AG04450 (cell line): ENCODE measurements around the gene PCYOX1L. TPM values are rescaled to one million over a fixed set of nuclear protein-coding genes. Genes with fewer than 3 reads are reported as not detected.
A peak's percentile ranks its signal among the peaks of the same experiment; 100 is the strongest.

ENCODE experiments used
- CTCF ChIA-PET: fragments of 300-600, 350-600 bp; formaldehyde crosslinking; extraction: SDS; loops from one replicate; lab custom pipeline; 2022; ENCODE audit warnings: antibody characterized with exemption, inconsistent platforms; lab: Charles Lee
- POLR2A ChIA-PET: fragments of 350-600 bp; formaldehyde crosslinking; extraction: SDS; loops from one replicate; lab custom pipeline; 2021; ENCODE audit warnings: antibody characterized with exemption, inconsistent platforms; lab: Yijun Ruan, JAX
- DNase-seq: peaks from one replicate; pipeline ENCODE4 v3.0.0-alpha.2; 2011; ENCODE audit warnings: low read depth, low spot score
- H3K27ac ChIP-seq: one replicate; pipeline ENCODE4 v1.5.1; 2012; ENCODE audit warnings: low read depth, low read length, control low read depth
- H3K27me3 ChIP-seq: one replicate; pipeline ENCODE4 v1.6.0; 2012; ENCODE audit warnings: low read length; ENCODE audit not compliant: control insufficient read depth, insufficient read depth
- H3K4me3 ChIP-seq: 2 replicates; pipeline ENCODE4 v1.5.1; 2011; ENCODE audit warnings: mild to moderate bottlenecking, low read depth, low read length, control low read depth
- H3K9me3 ChIP-seq: 2 replicates; pipeline ENCODE4 v1.5.1; 2012; ENCODE audit warnings: low read length; ENCODE audit not compliant: control insufficient read depth, insufficient read depth
- polyA plus RNA-seq: library from polyadenylated mRNA; depleted of rRNA; stranded (reverse); fragments of >200 nt; gene quantifications from 2 replicates; pipeline ENCODE4 v1.2.3, GENCODE V29; 2011
- TF ChIP-seq, protein P1 (sequence below): IDR thresholded peaks from 2 replicates; pipeline ENCODE4 v1.5.1; 2011; ENCODE audit warnings: low read depth, low read length, control low read depth, inconsistent platforms

The PCYOX1L gene
- polyA plus RNA-seq, 1 experiment, result 11.0 TPM

DNA sequence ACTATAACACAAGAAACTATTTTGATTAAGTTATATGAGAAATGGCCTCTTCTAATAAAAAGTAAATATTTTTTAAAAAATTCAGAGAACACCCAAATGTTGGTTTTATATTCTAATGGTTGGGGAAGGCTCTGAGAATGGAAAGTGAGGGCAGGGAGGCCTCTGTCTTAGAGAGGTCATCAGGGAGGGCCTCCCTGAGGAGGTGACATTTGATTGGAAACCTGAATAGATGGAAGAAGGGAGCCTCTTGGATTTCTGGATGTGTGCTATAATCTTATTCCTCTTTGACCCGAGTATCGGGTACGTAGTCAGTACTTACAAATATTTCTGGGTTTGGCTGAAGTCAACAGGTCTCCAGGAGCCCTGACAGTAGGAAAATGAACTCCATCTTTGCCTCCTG is 38.7 kb upstream of the PCYOX1L start:
- ChIA-PET POLR2A (interaction anchor here (1.3 kb wide), 1 partner anchor 26 kb away, joined by 3 read pairs; the partner anchor contains the start of gene GRPEL2), CTCF (interaction anchor here (1.1 to 8.6 kb wide), 5 partner anchors 11 to 300 kb away, joined by 3 to 90 read pairs (median 4); no protein-coding TSS in a partner anchor)
- no peaks in the 10 kb centered on the region for H3K9me3 ChIP-seq
- no peaks in the 10 kb centered on the region for H3K27me3 ChIP-seq
- TF ChIP-seq, protein P1, sequence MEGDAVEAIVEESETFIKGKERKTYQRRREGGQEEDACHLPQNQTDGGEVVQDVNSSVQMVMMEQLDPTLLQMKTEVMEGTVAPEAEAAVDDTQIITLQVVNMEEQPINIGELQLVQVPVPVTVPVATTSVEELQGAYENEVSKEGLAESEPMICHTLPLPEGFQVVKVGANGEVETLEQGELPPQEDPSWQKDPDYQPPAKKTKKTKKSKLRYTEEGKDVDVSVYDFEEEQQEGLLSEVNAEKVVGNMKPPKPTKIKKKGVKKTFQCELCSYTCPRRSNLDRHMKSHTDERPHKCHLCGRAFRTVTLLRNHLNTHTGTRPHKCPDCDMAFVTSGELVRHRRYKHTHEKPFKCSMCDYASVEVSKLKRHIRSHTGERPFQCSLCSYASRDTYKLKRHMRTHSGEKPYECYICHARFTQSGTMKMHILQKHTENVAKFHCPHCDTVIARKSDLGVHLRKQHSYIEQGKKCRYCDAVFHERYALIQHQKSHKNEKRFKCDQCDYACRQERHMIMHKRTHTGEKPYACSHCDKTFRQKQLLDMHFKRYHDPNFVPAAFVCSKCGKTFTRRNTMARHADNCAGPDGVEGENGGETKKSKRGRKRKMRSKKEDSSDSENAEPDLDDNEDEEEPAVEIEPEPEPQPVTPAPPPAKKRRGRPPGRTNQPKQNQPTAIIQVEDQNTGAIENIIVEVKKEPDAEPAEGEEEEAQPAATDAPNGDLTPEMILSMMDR, result no peak
- H3K27ac ChIP-seq, result no peak overlapping the region
- DNase-seq, result no peak
- no peak overlapping the region for H3K4me3 ChIP-seq

DNA sequence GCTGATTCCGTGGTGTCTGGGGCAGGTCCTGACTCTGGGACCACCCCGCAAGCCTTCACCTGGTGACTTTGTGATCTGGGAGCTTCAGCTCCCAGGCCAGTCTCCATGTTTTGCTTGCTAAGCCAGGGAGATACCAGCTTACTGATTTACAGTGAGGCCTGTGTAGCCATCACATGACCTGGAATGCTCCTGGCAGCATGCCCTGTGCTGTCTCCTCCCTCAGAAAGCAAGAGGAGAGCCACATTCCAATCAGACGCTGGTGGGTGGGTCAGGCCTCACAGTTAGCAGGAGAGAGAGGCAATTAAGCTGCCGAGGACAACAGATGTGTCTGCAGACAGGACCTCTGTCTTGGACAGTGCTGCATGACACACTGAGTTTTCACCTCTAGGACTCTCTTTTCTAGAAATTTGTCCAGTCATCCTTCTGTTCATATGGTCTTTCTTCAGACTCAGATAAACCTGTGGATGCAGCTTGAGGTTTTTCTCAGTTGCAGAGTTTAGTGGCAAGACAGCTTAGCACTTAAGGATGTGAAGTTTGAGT is 37.0 kb upstream of the PCYOX1L start:
- TF ChIP-seq, protein P1, result no peak
- POLR2A ChIA-PET, result interaction anchor here (0.9 to 1.7 kb wide), 3 partner anchors 24 to 100 kb away, joined by 3 to 5 read pairs (median 4); partner anchors contain the start of gene GRPEL2
- Histone ChIP-seq H3K4me3 (no peak overlapping the region), H3K9me3 (no peaks in the 10 kb centered on the region), H3K27ac (peak overlapping the region; percentile 88), H3K27me3 (no peaks in the 10 kb centered on the region)
- DNase-seq, result peak; percentile 90
- CTCF ChIA-PET, result interaction anchor here (0.6 to 8.6 kb wide), 7 partner anchors 12 to 244 kb away, joined by 3 to 90 read pairs (median 3); no protein-coding TSS in a partner anchor

DNA sequence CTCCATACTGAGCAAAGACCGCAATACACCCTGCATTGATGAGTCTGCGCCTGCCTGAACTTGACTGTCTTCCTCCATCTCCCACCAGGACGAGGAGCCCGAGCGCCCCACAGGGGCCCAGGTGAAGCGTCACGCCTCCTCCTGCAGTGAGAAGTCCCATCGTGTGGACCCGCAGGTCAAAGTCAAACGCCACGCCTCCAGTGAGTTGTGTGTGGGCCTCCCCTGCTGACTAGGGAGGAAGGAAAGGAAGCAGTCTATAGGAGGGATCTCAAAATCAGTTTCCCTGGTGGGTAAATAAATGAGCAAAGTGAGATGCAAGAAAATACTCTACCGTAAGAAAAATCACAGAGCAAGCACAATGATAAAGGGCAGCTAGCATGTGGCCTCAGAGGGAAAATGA is 35.3 kb upstream of the PCYOX1L start:
- TF ChIP-seq, protein P1, result no peak
- no peak for DNase-seq
- no peaks in the 10 kb centered on the region for H3K27me3 ChIP-seq
- H3K9me3 ChIP-seq, result no peaks in the 10 kb centered on the region
- H3K4me3 ChIP-seq, result no peak overlapping the region
- POLR2A ChIA-PET, result no interaction called here
- CTCF ChIA-PET, result interaction anchor here (0.9 to 1.4 kb wide), 3 partner anchors 8 to 296 kb away, joined by 3 to 7 read pairs (median 3); no protein-coding TSS in a partner anchor
- no peak overlapping the region for H3K27ac ChIP-seq

DNA sequence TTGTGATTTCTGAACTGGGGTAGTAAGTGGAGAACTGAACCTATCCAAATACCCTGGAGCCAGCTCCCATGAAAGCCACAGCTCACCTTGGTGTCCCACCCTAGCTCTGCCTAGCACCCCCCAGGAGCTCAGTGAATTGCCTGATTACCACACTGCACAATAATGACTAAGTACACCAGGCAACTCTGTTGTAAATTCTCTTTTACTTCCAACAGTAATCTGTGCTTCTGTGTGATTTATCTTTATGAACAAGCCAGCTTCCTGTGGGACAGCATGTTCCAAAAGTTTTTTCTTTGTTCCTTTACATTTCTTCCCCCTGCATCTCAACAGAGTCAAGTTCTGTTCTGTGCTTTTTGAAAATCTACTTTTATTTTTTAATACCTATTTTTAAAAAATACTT is 34.6 kb upstream of the PCYOX1L start:
- DNase-seq, result no peak
- no peak overlapping the region for H3K27ac ChIP-seq
- POLR2A ChIA-PET, result no interaction called here

More for the DNA sequence above, 34.6 kb upstream of the PCYOX1L start:
- no peaks in the 10 kb centered on the region for H3K27me3 ChIP-seq
- TF ChIP-seq, protein P1, result no peak
- no peaks in the 10 kb centered on the region for H3K9me3 ChIP-seq
- CTCF ChIA-PET, result interaction anchor here (0.7 to 1.4 kb wide), 5 partner anchors 9 to 295 kb away, joined by 3 to 7 read pairs (median 3); no protein-coding TSS in a partner anchor
- H3K4me3 ChIP-seq, result no peak overlapping the region
